ENCODE data around the gene ATP8A2.

The ATP8A2 gene

GRCh38 chr13:25910991-25911419, 539.2 kb downstream of the ATP8A2 start:
- no peak overlapping the region for H3K9ac ChIP-seq (ENCODE audit: insufficient read length)
- no peaks in the 10 kb centered on the region for H3K36me3 ChIP-seq (ENCODE audit: insufficient read depth, low read length)
- TF ChIP-seq EZH2 (IDR thresholded peaks at IDR 0.05), result no peak
- H3K4me3 ChIP-seq, result no peak overlapping the region
- DNase-seq (ENCODE audit: low read depth, low spot score), result no peak
- H3K9me3 ChIP-seq (ENCODE audit: low read depth, low read length), result no peaks in the 10 kb centered on the region
- no peak overlapping the region for H3K27ac ChIP-seq

GRCh38 chr13:25912961-25913360, 541.2 kb downstream of the ATP8A2 start:
- no peak overlapping the region for H3K27ac ChIP-seq
- no peak overlapping the region for H3K9ac ChIP-seq (ENCODE audit: insufficient read length)
- TF ChIP-seq EZH2 (IDR thresholded peaks at IDR 0.05) (no peak), FOXP2 (optimal IDR thresholded peaks at IDR 0.05; ENCODE audit: control extremely low read depth, extremely low read length, insufficient read depth) (no peak), POLR2AphosphoS5 (IDR thresholded peaks at IDR 0.05; ENCODE audit: borderline replicate concordance, low read depth, low read length) (no peak)
- no peak for DNase-seq (ENCODE audit: low read depth, low spot score)
- H3K9me3 ChIP-seq (ENCODE audit: low read depth, low read length), result no peaks in the 10 kb centered on the region
- no peak overlapping the region for H3K4me3 ChIP-seq
- H3K36me3 ChIP-seq (ENCODE audit: insufficient read depth, low read length), result no peaks in the 10 kb centered on the region

- H3K4me3 ChIP-seq, result no peak overlapping the region
- DNase-seq (ENCODE audit: low read depth, low spot score), result no peak
- H3K27ac ChIP-seq, result no peak overlapping the region
- H3K9ac ChIP-seq (ENCODE audit: insufficient read length), result no peak overlapping the region
- TF ChIP-seq EZH2 (IDR thresholded peaks at IDR 0.05) (no peak), POLR2AphosphoS5 (IDR thresholded peaks at IDR 0.05; ENCODE audit: borderline replicate concordance, low read depth, low read length) (no peak), FOXP2 (optimal IDR thresholded peaks at IDR 0.05; ENCODE audit: control extremely low read depth, extremely low read length, insufficient read depth) (no peak)
- no peaks in the 10 kb centered on the region for H3K9me3 ChIP-seq (ENCODE audit: low read depth, low read length)
- no peaks in the 10 kb centered on the region for H3K36me3 ChIP-seq (ENCODE audit: insufficient read depth, low read length)
These were observed 544.2 kb downstream of the ATP8A2 start for GRCh38 chr13:25915840-25916518.

GRCh38 chr13:25920277-25920676, 548.5 kb downstream of the ATP8A2 start:
- Histone ChIP-seq H3K9ac (ENCODE audit: insufficient read length) (no peak overlapping the region), H3K36me3 (ENCODE audit: insufficient read depth, low read length) (no peaks in the 10 kb centered on the region), H3K9me3 (ENCODE audit: low read depth, low read length) (no peaks in the 10 kb centered on the region), H3K4me3 (no peak overlapping the region), H3K27ac (no peak overlapping the region)
- TF ChIP-seq POLR2AphosphoS5 (IDR thresholded peaks at IDR 0.05; ENCODE audit: borderline replicate concordance, low read depth, low read length), result no peak
- no peak for TF ChIP-seq FOXP2 (optimal IDR thresholded peaks at IDR 0.05; ENCODE audit: control extremely low read depth, extremely low read length, insufficient read depth)
- TF ChIP-seq EZH2 (IDR thresholded peaks at IDR 0.05), result no peak
- no peak for DNase-seq (ENCODE audit: low read depth, low spot score)

GRCh38 chr13:25920931-25921330, 549.2 kb downstream of the ATP8A2 start:
- no peak overlapping the region for H3K9ac ChIP-seq (ENCODE audit: insufficient read length)
- no peaks in the 10 kb centered on the region for H3K36me3 ChIP-seq (ENCODE audit: insufficient read depth, low read length)
- TF ChIP-seq EZH2 (IDR thresholded peaks at IDR 0.05), result no peak
- TF ChIP-seq FOXP2 (optimal IDR thresholded peaks at IDR 0.05; ENCODE audit: control extremely low read depth, extremely low read length, insufficient read depth), result no peak
- TF ChIP-seq POLR2AphosphoS5 (IDR thresholded peaks at IDR 0.05; ENCODE audit: borderline replicate concordance, low read depth, low read length), result no peak
- DNase-seq (ENCODE audit: low read depth, low spot score), result no peak
- no peak overlapping the region for H3K27ac ChIP-seq
- H3K9me3 ChIP-seq (ENCODE audit: low read depth, low read length), result no peaks in the 10 kb centered on the region
- no peak overlapping the region for H3K4me3 ChIP-seq

- TF ChIP-seq EZH2 (IDR thresholded peaks at IDR 0.05) (no peak), POLR2AphosphoS5 (IDR thresholded peaks at IDR 0.05; ENCODE audit: borderline replicate concordance, low read depth, low read length) (no peak), FOXP2 (optimal IDR thresholded peaks at IDR 0.05; ENCODE audit: control extremely low read depth, extremely low read length, insufficient read depth) (no peak)
- no peak for DNase-seq (ENCODE audit: low read depth, low spot score)
These were observed 550.6 kb downstream of the ATP8A2 start for GRCh38 chr13:25922376-25922775.

GRCh38 chr13:25923217-25924085, 551.7 kb downstream of the ATP8A2 start:
- TF ChIP-seq POLR2AphosphoS5 (IDR thresholded peaks at IDR 0.05; ENCODE audit: borderline replicate concordance, low read depth, low read length) (no peak), EZH2 (IDR thresholded peaks at IDR 0.05) (no peak), FOXP2 (optimal IDR thresholded peaks at IDR 0.05; ENCODE audit: control extremely low read depth, extremely low read length, insufficient read depth) (no peak)
- Histone ChIP-seq H3K9ac (ENCODE audit: insufficient read length) (no peak overlapping the region), H3K9me3 (ENCODE audit: low read depth, low read length) (no peaks in the 10 kb centered on the region), H3K4me3 (no peak overlapping the region), H3K36me3 (ENCODE audit: insufficient read depth, low read length) (no peaks in the 10 kb centered on the region), H3K27ac (no peak overlapping the region)
- no peak for DNase-seq (ENCODE audit: low read depth, low spot score)

More at GRCh38 chr13:25922376-25922775, 550.6 kb downstream of the ATP8A2 start:
- H3K9ac ChIP-seq (ENCODE audit: insufficient read length), result no peak overlapping the region
- no peak overlapping the region for H3K27ac ChIP-seq
- H3K36me3 ChIP-seq (ENCODE audit: insufficient read depth, low read length), result no peaks in the 10 kb centered on the region
- H3K4me3 ChIP-seq, result no peak overlapping the region
- H3K9me3 ChIP-seq (ENCODE audit: low read depth, low read length), result no peaks in the 10 kb centered on the region

GRCh38 chr13:25927363-25927762, 555.6 kb downstream of the ATP8A2 start:
- no peak overlapping the region for H3K4me3 ChIP-seq
- H3K9ac ChIP-seq (ENCODE audit: insufficient read length), result no peak overlapping the region
- TF ChIP-seq POLR2AphosphoS5 (IDR thresholded peaks at IDR 0.05; ENCODE audit: borderline replicate concordance, low read depth, low read length) (no peak), FOXP2 (optimal IDR thresholded peaks at IDR 0.05; ENCODE audit: control extremely low read depth, extremely low read length, insufficient read depth) (no peak), EZH2 (IDR thresholded peaks at IDR 0.05) (no peak)
- H3K27ac ChIP-seq, result no peak overlapping the region
- no peaks in the 10 kb centered on the region for H3K9me3 ChIP-seq (ENCODE audit: low read depth, low read length)
- no peak for DNase-seq (ENCODE audit: low read depth, low spot score)
- H3K36me3 ChIP-seq (ENCODE audit: insufficient read depth, low read length), result no peaks in the 10 kb centered on the region
